K562 (cell line): ENCODE results near the gene SESN2. TPM values are rescaled to one million over a fixed set of nuclear protein-coding genes. Genes with fewer than 3 reads are reported as not detected.
A peak's percentile ranks its signal among the peaks of the same experiment; 100 is the strongest.

Experiments used
- CEBPB ChIP-seq: fragments of 450-650 bp; IDR thresholded peaks from 2 replicates; pipeline ENCODE4 v1.6.1; 2016; ENCODE audit warnings: missing genetic modification characterization, missing compliant biosample characterization
- CTBP1 ChIP-seq: fragments of 450-650 bp; IDR thresholded peaks from 2 replicates; pipeline ENCODE4 v1.6.1; 2016; ENCODE audit warnings: borderline replicate concordance
- DPF2 ChIP-seq: fragments of 450-650 bp; IDR thresholded peaks from 2 replicates; pipeline ENCODE4 v1.6.1; 2016
- ETV1 ChIP-seq: fragments of 450-650 bp; conservative IDR thresholded peaks from 2 replicates; pipeline ENCODE4 v1.6.1; 2016; ENCODE audit warnings: missing genetic modification characterization, control low read depth, low read depth, missing compliant biosample characterization
- EWSR1 ChIP-seq: fragments of 450-650 bp; IDR thresholded peaks from 2 replicates; pipeline ENCODE4 v1.6.1; 2018; ENCODE audit warnings: borderline replicate concordance, mild to moderate bottlenecking, low read depth, moderate library complexity; ENCODE audit not compliant: partially characterized antibody
- GABPA ChIP-seq: fragments of 200-800 bp; sonication (Bioruptor generic); conservative IDR thresholded peaks from 2 replicates; pipeline ENCODE4 v1.6.1; 2016; ENCODE audit warnings: low read depth, missing genetic modification characterization, missing compliant biosample characterization
- HDAC2 ChIP-seq: fragments of 450-650 bp; IDR thresholded peaks from 2 replicates; pipeline ENCODE4 v1.6.1; 2016; ENCODE audit warnings: mild to moderate bottlenecking
- MNT ChIP-seq, 2 experiments: fragments of 450-650 bp; conservative IDR thresholded peaks; 2 replicates each; pipeline ENCODE4 v1.6.1; 2017; ENCODE audit warnings: mild to moderate bottlenecking in 2 of 2, moderate library complexity in 2 of 2
- NCOR1 ChIP-seq: fragments of 450-650 bp; IDR thresholded peaks from 2 replicates; pipeline ENCODE4 v1.6.1; 2016; ENCODE audit warnings: mild to moderate bottlenecking, moderate library complexity
- PKNOX1 ChIP-seq: fragments of 450-650 bp; IDR thresholded peaks from 2 replicates; pipeline ENCODE4 v1.6.1; 2016
- THRAP3 ChIP-seq: fragments of 450-650 bp; IDR thresholded peaks from 2 replicates; pipeline ENCODE4 v1.6.1; 2016; ENCODE audit warnings: mild to moderate bottlenecking, inconsistent platforms, borderline replicate concordance
- TRIM28 ChIP-seq: fragments of 450-650 bp; IDR thresholded peaks from 2 replicates; pipeline ENCODE4 v1.6.1; 2017
- ZEB2 ChIP-seq: fragments of 450-650 bp; IDR thresholded peaks from 2 replicates; pipeline ENCODE4 v1.6.1; 2016
- ZNF41 ChIP-seq: fragments of 250-450 bp; sonication (Bioruptor Pico); conservative IDR thresholded peaks from 2 replicates; pipeline ENCODE4 v1.4.0; 2020; ENCODE audit warnings: mild to moderate bottlenecking
- polyA plus RNA-seq, 8 experiments: library from polyadenylated mRNA; depleted of rRNA in 4 of 8; stranded (reverse) in 5 of 8; unstranded in 3 of 8; fragments of >200 nt; fragmentation: Nextera tagmentation in 2 of 8; fragmentation: Illumina TruSeq in 1 of 8; extraction: Ambion mirVana in 2 of 8; extraction: Trizol in 1 of 8; gene quantifications; 2 replicates each; pipeline versions ENCODE4 v1.2.1 to v1.2.3, GENCODE V29; 2011 to 2014; ENCODE audit warnings: inconsistent platforms in 1 of 8, missing spikeins in 1 of 8
- total RNA-seq, 7 experiments: library from RNA; depleted of rRNA in 6 of 7; stranded (reverse); fragments of >200 nt in 6 of 7; fragmentation: Illumina TruSeq in 2 of 7; extraction: Trizol in 2 of 7; gene quantifications; 2 replicates each; pipeline versions ENCODE4 v1.2.1 to v1.2.3, GENCODE V29; 2011 to 2021; ENCODE audit warnings: low replicate concordance in 1 of 7
- TF ChIP-seq, protein P1 (sequence below): fragments of 250-450 bp; sonication (Bioruptor Pico); IDR thresholded peaks from 2 replicates; pipeline ENCODE4 v1.4.0; 2020; ENCODE audit warnings: mild to moderate bottlenecking
- TF ChIP-seq, protein P2 (sequence below): fragments of 450-650 bp; IDR thresholded peaks from 2 replicates; pipeline ENCODE4 v1.6.1; 2014; ENCODE audit warnings: low read depth, mild to moderate bottlenecking, moderate library complexity, borderline replicate concordance
- TF ChIP-seq, protein P3 (sequence below): sonication (generic); formaldehyde crosslinking; IDR thresholded peaks from 2 replicates; pipeline ENCODE4 v1.8.0; 2022; ENCODE audit warnings: mild to moderate bottlenecking, missing genetic modification reagents

Gene SESN2
- total and polyA plus RNA-seq, 9 of the 15 experiments (the other 6 are each of a cell fraction or from before 2014, with no cell fraction given), result 3.7 to 71.3 (median 16.8) TPM

DNA sequence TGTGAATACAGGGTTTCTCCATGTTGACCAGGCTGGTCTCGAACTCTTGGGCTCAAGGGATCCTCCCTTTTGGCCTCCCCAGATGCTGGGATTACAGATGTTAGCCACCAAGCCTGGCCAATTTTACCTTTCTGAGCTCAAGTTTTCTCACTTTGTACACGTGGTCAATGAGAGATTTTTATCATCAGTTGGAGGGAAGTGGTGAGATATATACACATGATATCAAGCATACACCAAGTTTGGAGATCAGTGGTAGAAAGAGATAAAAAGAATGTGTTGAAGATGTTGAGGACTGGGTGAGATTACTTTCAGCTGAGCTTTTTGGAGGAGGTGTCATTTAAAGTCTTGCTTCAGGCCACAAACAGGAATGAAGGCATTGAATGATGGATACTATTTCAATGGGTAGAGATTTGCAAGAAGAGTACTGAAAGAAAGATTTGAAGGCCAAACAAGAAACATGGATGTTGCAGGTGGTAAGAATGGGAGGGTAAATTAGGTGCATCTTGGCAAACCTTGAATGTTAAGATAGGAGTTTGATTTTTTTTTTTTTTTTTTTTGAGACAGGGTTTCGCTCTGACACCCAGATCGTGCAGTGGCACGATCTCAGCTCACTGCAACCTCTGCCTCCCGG lies 3.0 kb upstream of the SESN2 start (continued):
- TF ChIP-seq ZEB2 (peak; percentile 69), MNT (conservative IDR thresholded peaks at IDR 0.05) (peak; percentile 37 to 50; a peak in 3 of 4 replicates), THRAP3 (no peak), NCOR1 (peak; percentile 45; the same call in 1 of the 2 replicates), TRIM28 (no peak), PKNOX1 (peak; percentile 64; the same call in 1 of the 2 replicates), CTBP1 (peak; percentile 72; the same call in 1 of the 2 replicates), ETV1 (tag) (peak; percentile 56), DPF2 (peak; percentile 67), ZNF41 (CRISPR knock-in tag) (0 out of 2 replicates have a peak, but pooled peaks have one; percentile 38), HDAC2 (0 out of 2 replicates have a peak, but pooled peaks have one; percentile 53), CEBPB (tag) (no peak), GABPA (tag) (peak; percentile 71), EWSR1 (no peak)
- TF ChIP-seq, protein P1, sequence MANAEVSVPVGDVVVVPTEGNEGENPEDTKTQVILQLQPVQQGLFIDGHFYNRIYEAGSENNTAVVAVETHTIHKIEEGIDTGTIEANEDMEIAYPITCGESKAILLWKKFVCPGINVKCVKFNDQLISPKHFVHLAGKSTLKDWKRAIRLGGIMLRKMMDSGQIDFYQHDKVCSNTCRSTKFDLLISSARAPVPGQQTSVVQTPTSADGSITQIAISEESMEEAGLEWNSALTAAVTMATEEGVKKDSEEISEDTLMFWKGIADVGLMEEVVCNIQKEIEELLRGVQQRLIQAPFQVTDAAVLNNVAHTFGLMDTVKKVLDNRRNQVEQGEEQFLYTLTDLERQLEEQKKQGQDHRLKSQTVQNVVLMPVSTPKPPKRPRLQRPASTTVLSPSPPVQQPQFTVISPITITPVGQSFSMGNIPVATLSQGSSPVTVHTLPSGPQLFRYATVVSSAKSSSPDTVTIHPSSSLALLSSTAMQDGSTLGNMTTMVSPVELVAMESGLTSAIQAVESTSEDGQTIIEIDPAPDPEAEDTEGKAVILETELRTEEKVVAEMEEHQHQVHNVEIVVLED (CRISPR knock-in tag), result 0 out of 2 replicates have a peak, but pooled peaks have one; percentile 31
- TF ChIP-seq, protein P2, sequence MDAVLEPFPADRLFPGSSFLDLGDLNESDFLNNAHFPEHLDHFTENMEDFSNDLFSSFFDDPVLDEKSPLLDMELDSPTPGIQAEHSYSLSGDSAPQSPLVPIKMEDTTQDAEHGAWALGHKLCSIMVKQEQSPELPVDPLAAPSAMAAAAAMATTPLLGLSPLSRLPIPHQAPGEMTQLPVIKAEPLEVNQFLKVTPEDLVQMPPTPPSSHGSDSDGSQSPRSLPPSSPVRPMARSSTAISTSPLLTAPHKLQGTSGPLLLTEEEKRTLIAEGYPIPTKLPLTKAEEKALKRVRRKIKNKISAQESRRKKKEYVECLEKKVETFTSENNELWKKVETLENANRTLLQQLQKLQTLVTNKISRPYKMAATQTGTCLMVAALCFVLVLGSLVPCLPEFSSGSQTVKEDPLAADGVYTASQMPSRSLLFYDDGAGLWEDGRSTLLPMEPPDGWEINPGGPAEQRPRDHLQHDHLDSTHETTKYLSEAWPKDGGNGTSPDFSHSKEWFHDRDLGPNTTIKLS, result peak; percentile 41; the same call in 1 of the 2 replicates
- TF ChIP-seq, protein P3, sequence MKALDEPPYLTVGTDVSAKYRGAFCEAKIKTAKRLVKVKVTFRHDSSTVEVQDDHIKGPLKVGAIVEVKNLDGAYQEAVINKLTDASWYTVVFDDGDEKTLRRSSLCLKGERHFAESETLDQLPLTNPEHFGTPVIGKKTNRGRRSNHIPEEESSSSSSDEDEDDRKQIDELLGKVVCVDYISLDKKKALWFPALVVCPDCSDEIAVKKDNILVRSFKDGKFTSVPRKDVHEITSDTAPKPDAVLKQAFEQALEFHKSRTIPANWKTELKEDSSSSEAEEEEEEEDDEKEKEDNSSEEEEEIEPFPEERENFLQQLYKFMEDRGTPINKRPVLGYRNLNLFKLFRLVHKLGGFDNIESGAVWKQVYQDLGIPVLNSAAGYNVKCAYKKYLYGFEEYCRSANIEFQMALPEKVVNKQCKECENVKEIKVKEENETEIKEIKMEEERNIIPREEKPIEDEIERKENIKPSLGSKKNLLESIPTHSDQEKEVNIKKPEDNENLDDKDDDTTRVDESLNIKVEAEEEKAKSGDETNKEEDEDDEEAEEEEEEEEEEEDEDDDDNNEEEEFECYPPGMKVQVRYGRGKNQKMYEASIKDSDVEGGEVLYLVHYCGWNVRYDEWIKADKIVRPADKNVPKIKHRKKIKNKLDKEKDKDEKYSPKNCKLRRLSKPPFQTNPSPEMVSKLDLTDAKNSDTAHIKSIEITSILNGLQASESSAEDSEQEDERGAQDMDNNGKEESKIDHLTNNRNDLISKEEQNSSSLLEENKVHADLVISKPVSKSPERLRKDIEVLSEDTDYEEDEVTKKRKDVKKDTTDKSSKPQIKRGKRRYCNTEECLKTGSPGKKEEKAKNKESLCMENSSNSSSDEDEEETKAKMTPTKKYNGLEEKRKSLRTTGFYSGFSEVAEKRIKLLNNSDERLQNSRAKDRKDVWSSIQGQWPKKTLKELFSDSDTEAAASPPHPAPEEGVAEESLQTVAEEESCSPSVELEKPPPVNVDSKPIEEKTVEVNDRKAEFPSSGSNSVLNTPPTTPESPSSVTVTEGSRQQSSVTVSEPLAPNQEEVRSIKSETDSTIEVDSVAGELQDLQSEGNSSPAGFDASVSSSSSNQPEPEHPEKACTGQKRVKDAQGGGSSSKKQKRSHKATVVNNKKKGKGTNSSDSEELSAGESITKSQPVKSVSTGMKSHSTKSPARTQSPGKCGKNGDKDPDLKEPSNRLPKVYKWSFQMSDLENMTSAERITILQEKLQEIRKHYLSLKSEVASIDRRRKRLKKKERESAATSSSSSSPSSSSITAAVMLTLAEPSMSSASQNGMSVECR (CRISPR knock-in tag), result no peak
